HCT116 (cell line): Measurements from ENCODE around the gene EVL. TPM values are rescaled to one million over a fixed set of nuclear protein-coding genes. Genes with fewer than 3 reads are reported as not detected.
A peak's percentile ranks its signal among the peaks of the same experiment; 100 is the strongest.

ENCODE experiments used
- ATAC-seq: fragments of 200-7000 bp; cut with Tn5 transposase; 2 replicates; pipeline ENCODE4 v1.9.1; 2020; ENCODE audit warnings: mild to moderate bottlenecking, moderate library complexity
- BruUV-seq: library from RNA; stranded (reverse); fragments of 400-500 nt; replicated peaks from 2 replicates; lab custom pipeline; 2021; lab: Mats Ljungman, UMichigan
- CTCF ChIA-PET: fragments of 300-600 bp; sonication (Branson Sonifier 250); formaldehyde crosslinking; loops from one replicate; lab custom pipeline; 2021; ENCODE audit warnings: antibody characterized with exemption; lab: Charles Lee
- POLR2A ChIA-PET: fragments of 300-600, 350-600 bp; sonication (Branson Sonifier 250); formaldehyde crosslinking; loops from one replicate; lab custom pipeline; 2021; ENCODE audit warnings: antibody characterized with exemption; lab: Charles Lee
- RAD21 ChIA-PET, 2 experiments: fragments of 300-600 bp; sonication (Branson Sonifier 250); formaldehyde crosslinking; loops; one replicate each; lab custom pipeline; 2023; ENCODE audit warnings: low total read pairs in 2 of 2; ENCODE audit not compliant: uncharacterized antibody in 2 of 2, unreplicated experiment in 2 of 2, low non-redundant PET in 1 of 2; lab: Charles Lee
- DNase-seq: peaks from one replicate; pipeline ENCODE4 v3.0.0-alpha.2; 2010; ENCODE audit warnings: low read depth, low spot score
- H2AFZ ChIP-seq: fragments of 200-600 bp; shearing (Covaris generic), sonication (generic); 2 replicates; pipeline ENCODE4 v1.6.1; 2017; ENCODE audit warnings: low read depth, mixed run types, mixed read lengths, antibody characterized with exemption, low read length; ENCODE audit not compliant: poor library complexity, severe bottlenecking
- H3K27ac ChIP-seq: 2 replicates; pipeline ENCODE4 v1.5.1; 2012; ENCODE audit warnings: low read depth, low read length
- H3K27me3 ChIP-seq: fragments of 200-600 bp; sonication (generic); 2 replicates; pipeline ENCODE4 v1.6.1; 2016; ENCODE audit warnings: mixed run types, low read length, mixed read lengths; ENCODE audit not compliant: insufficient read depth
- H3K36me3 ChIP-seq, 2 experiments: fragments of 200-500 bp in 1 of 2; fragments of 200-600 bp in 1 of 2; sonication (Bioruptor generic) in 1 of 2; sonication (generic) in 1 of 2; 2 replicates each; pipeline versions ENCODE4 v1.5.1 to v1.6.1; 2014 to 2016; ENCODE audit warnings: low read length in 2 of 2, inconsistent platforms in 1 of 2, mixed read lengths in 1 of 2, mixed run types in 1 of 2; ENCODE audit not compliant: insufficient read depth in 2 of 2, control insufficient read depth in 1 of 2
- H3K4me1 ChIP-seq, 2 experiments: fragments of 200-600 bp in 1 of 2; sonication (generic) in 1 of 2; 2 replicates each; pipeline versions ENCODE4 v1.5.1 to v1.6.1; 2012 to 2017; ENCODE audit warnings: low read length in 2 of 2, inconsistent platforms in 1 of 2, mild to moderate bottlenecking in 1 of 2, mixed read lengths in 1 of 2, mixed run types in 1 of 2, moderate library complexity in 1 of 2; ENCODE audit not compliant: insufficient read depth in 2 of 2, control insufficient read depth in 1 of 2
- H3K4me2 ChIP-seq: fragments of 200-600 bp; sonication (generic); 2 replicates; pipeline ENCODE4 v1.6.1; 2017; ENCODE audit warnings: mixed run types, low read length, mixed read lengths
- H3K4me3 ChIP-seq, 2 experiments: fragments of 200-600 bp in 1 of 2; sonication (generic) in 1 of 2; replicated peaks in 1 of 2; 2 replicates each; pipeline ENCODE4 v1.5.1; 2011 to 2016; ENCODE audit warnings: low read length in 2 of 2, control low read depth in 1 of 2, low read depth in 1 of 2, mild to moderate bottlenecking in 1 of 2, mixed read lengths in 1 of 2, mixed run types in 1 of 2
- H3K79me2 ChIP-seq: fragments of 200-600 bp; sonication (generic); 2 replicates; pipeline ENCODE4 v1.6.1; 2017; ENCODE audit warnings: mild to moderate bottlenecking, mixed run types, low read length, moderate library complexity, mixed read lengths; ENCODE audit not compliant: insufficient read depth
- H3K9ac ChIP-seq: fragments of 200-600 bp; sonication (generic); 2 replicates; pipeline ENCODE4 v1.6.1; 2016; ENCODE audit warnings: low read length, mixed read lengths
- H3K9me2 ChIP-seq: fragments of 200-600 bp; sonication (generic), shearing (Covaris generic); 2 replicates; pipeline ENCODE4 v1.6.1; 2017; ENCODE audit warnings: mixed run types, mild to moderate bottlenecking, moderate library complexity; ENCODE audit not compliant: insufficient read depth
- H3K9me3 ChIP-seq, 2 experiments: fragments of 200-500 bp in 1 of 2; fragments of 200-600 bp in 1 of 2; sonication (Bioruptor generic) in 1 of 2; sonication (generic) in 1 of 2; 2 replicates each; pipeline ENCODE4 v1.6.1; 2014 to 2017; ENCODE audit warnings: low read length in 2 of 2, mixed read lengths in 2 of 2, inconsistent platforms in 1 of 2, low read depth in 1 of 2, mild to moderate bottlenecking in 1 of 2, mixed run types in 1 of 2, moderate library complexity in 1 of 2; ENCODE audit not compliant: control insufficient read depth in 1 of 2, insufficient read depth in 1 of 2
- H4K20me1 ChIP-seq: fragments of 200-600 bp; sonication (generic), shearing (Covaris generic); 2 replicates; pipeline ENCODE4 v1.6.1; 2017; ENCODE audit warnings: mixed run types, mild to moderate bottlenecking, moderate library complexity; ENCODE audit not compliant: insufficient read depth
- ATF3 ChIP-seq: IDR thresholded peaks from 2 replicates; pipeline ENCODE4 v1.6.1; 2012
- CTCF ChIP-seq, 3 experiments: fragments of 200-600 bp in 1 of 3; sonication (generic) in 1 of 3; IDR thresholded peaks in 2 of 3; conservative IDR thresholded peaks in 1 of 3; 2 replicates each; pipeline ENCODE4 v1.5.1; 2012 to 2017; ENCODE audit warnings: low read depth in 2 of 3, low read length in 2 of 3, antibody characterized with exemption in 1 of 3, borderline replicate concordance in 1 of 3, control low read depth in 1 of 3, mild to moderate bottlenecking in 1 of 3, mixed read lengths in 1 of 3, mixed run types in 1 of 3, moderate library complexity in 1 of 3; ENCODE audit not compliant: insufficient read depth in 1 of 3
- EZH2phosphoT487 ChIP-seq: fragments of 200-600 bp; IDR thresholded peaks from 2 replicates; pipeline ENCODE4 v1.6.1; 2018; ENCODE audit warnings: antibody characterized with exemption, borderline replicate concordance
- SIN3A ChIP-seq: IDR thresholded peaks from 2 replicates; pipeline ENCODE4 v1.6.1; 2012; ENCODE audit warnings: low read depth
- SP1 ChIP-seq: IDR thresholded peaks from 2 replicates; pipeline ENCODE4 v1.6.1; 2012; ENCODE audit warnings: low read depth
- SRF ChIP-seq: IDR thresholded peaks from 2 replicates; pipeline ENCODE4 v1.6.1; 2012; ENCODE audit warnings: low read depth
- TCF7L2 ChIP-seq: IDR thresholded peaks from 2 replicates; pipeline ENCODE4 v1.7.0; 2011; ENCODE audit warnings: borderline replicate concordance, inconsistent platforms; ENCODE audit not compliant: insufficient read depth, insufficient read length; ENCODE audit errors: extremely low read depth
- ZBTB33 ChIP-seq: IDR thresholded peaks from 2 replicates; pipeline ENCODE4 v1.6.1; 2011; ENCODE audit warnings: mild to moderate bottlenecking, low read length, moderate library complexity; ENCODE audit not compliant: insufficient replicate concordance; ENCODE audit errors: extremely low read depth
- intact Hi-C: fragments of 100-400 bp; cut with micrococcal nuclease; formaldehyde crosslinking; loops from 2 replicates; pipeline ENCODE4 v1.10.0; 2022
- total RNA-seq: library from RNA; stranded (reverse); gene quantifications from one replicate; pipeline ENCODE4 v1.2.1, GENCODE V29; 2021; ENCODE audit not compliant: unreplicated experiment

The EVL gene
- total RNA-seq, 1 experiment from 2014 or later: 19.9 TPM

- no peak overlapping the region for H3K4me3 ChIP-seq
- BruUV-seq: no TSS peak
- ChIA-PET POLR2A (no interaction called here), CTCF (interaction anchor here (1.0 kb wide), 1 partner anchor 70 kb away, joined by 4 read pairs; no protein-coding TSS in a partner anchor), RAD21 (no interaction called here)
- no peaks in the 10 kb centered on the region for H3K36me3 ChIP-seq
- H4K20me1 ChIP-seq: no peaks in the 10 kb centered on the region
- H2AFZ ChIP-seq: no peak overlapping the region
- no peak overlapping the region for H3K4me2 ChIP-seq
- ATAC-seq (no peak), DNase-seq (no peak)
- H3K27me3 ChIP-seq: no peaks in the 10 kb centered on the region
- no peak overlapping the region for H3K27ac ChIP-seq
- no peaks in the 10 kb centered on the region for H3K9me3 ChIP-seq
- no peaks in the 10 kb centered on the region for H3K4me1 ChIP-seq
- TF ChIP-seq CTCF (IDR thresholded peaks at IDR 0.05 in 2 of 3, conservative IDR thresholded peaks at IDR 0.05 in 1 of 3; ENCODE audit: borderline replicate concordance in 1 of 3, insufficient read depth in 1 of 3, low read depth in 2 of 3, low read length in 2 of 3): 0 out of 6 replicates have a peak, but pooled peaks of 1 of the 3 experiments have one; percentile 8
- no peak for TF ChIP-seq SRF
- no peak for TF ChIP-seq SP1
- intact Hi-C loops: no loop called here
- no peak overlapping the region for H3K9ac ChIP-seq
- no peaks in the 10 kb centered on the region for H3K9me2 ChIP-seq
- H3K79me2 ChIP-seq: no peaks in the 10 kb centered on the region
Observed at GRCh38 chr14:100122481-100123223, 57.4 kb downstream of the EVL start.

GRCh38 chr14:100123618-100124017 lies 58.4 kb downstream of the EVL start:
- TF ChIP-seq EZH2phosphoT487 (no peak), TCF7L2 (no peak), SIN3A (no peak), CTCF (IDR thresholded peaks at IDR 0.05 in 2 of 3, conservative IDR thresholded peaks at IDR 0.05 in 1 of 3; ENCODE audit: borderline replicate concordance in 1 of 3, insufficient read depth in 1 of 3, low read depth in 2 of 3, low read length in 2 of 3) (no peak), ZBTB33 (no peak), ATF3 (no peak)
- TF ChIP-seq, all 23 proteins: peak for 0
- no peaks in the 10 kb centered on the region for H3K9me3 ChIP-seq
- no peaks in the 10 kb centered on the region for H3K4me1 ChIP-seq
- DNase-seq (no peak), ATAC-seq (no peak)
- RAD21 ChIA-PET: no interaction called here
- no peaks in the 10 kb centered on the region for H3K9me2 ChIP-seq
- H3K79me2 ChIP-seq: no peaks in the 10 kb centered on the region
- BruUV-seq: no TSS peak
- no peaks in the 10 kb centered on the region for H3K36me3 ChIP-seq
- no peak overlapping the region for H3K9ac ChIP-seq
- no peaks in the 10 kb centered on the region for H4K20me1 ChIP-seq
- H3K27ac ChIP-seq: no peak overlapping the region
- POLR2A ChIA-PET: no interaction called here
- no peaks in the 10 kb centered on the region for H3K27me3 ChIP-seq
- intact Hi-C loops: no loop called here
- no peak overlapping the region for H2AFZ ChIP-seq
- CTCF ChIA-PET: no interaction called here
- H3K4me3 ChIP-seq: no peak overlapping the region
- no peak overlapping the region for H3K4me2 ChIP-seq
